Measurements from ENCODE around the gene GBA3.

The GBA3 gene

DNA sequence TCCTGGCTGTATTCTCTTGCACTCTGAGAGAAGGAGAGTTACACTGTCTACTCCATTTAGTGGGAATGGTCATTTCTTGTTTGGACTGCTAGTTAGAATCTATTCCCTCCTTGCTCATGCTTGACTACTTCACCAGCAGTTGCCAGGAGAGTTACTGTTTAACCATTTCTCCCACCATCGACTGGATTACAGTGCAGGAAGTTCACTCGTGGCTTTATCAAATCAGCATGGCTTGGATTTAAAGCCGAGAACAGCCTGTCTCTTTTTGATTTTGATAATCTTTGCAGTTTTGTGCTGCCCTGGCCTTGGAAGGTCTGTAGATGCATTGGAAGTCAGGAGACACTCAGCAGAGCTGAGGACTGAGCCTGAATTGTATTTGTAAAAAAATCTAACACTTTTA is 3.2 kb downstream of the GBA3 start:
- DNase-seq, result no peak

- no peak for DNase-seq
Measured at GRCh38 chr4:22703912-22704311, 11.2 kb downstream of the GBA3 start.

- DNase-seq, result no peak
Measured at GRCh38 chr4:22707390-22707789, 14.7 kb downstream of the GBA3 start.

- DNase-seq, result no peak
Measured at GRCh38 chr4:22708961-22709360, 16.2 kb downstream of the GBA3 start.

GRCh38 chr4:22712105-22712504 is 19.4 kb downstream of the GBA3 start:
- no peak for DNase-seq

DNA sequence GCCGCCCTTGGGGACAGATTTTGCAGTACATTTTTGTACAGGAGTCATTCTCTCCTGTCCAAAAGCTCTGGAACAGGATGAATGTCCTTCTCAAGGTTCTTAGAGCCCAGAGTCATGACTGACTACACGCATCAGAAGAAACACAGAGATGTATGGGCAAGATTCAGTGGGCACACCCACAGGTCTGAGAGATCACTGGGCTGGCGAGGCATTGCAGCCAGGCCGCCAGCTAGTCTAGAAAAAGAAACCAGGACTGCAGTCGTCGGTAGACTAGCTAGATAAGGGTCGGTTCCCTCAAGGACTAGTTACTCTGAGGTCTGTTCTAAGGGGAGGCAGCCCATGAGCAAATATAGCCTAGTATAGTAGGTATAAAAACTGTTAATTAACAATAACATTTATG is 19.8 kb downstream of the GBA3 start:
- no peak for DNase-seq

DNA sequence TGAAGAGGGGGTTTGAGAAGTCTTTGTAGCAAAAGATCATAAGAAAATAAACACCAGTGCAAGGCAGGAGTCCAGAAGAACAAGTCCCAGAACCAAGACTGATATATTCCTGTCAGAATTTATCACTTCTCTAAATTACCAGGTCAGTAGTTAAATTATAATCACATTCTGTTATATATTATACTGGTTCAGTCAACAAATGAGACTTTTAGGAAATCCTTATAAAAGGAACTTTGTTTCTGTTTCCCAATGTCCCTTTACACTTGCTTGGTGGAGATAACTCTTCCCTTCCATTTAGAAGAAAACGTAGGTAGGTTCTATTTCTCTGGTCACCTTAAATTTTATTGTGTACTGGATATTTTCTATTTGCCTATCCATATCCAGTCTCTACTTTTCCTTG is 21.1 kb downstream of the GBA3 start:
- DNase-seq, result no peak

GRCh38 chr4:22719218-22719617 is 26.5 kb downstream of the GBA3 start:
- DNase-seq, result no peak

DNA sequence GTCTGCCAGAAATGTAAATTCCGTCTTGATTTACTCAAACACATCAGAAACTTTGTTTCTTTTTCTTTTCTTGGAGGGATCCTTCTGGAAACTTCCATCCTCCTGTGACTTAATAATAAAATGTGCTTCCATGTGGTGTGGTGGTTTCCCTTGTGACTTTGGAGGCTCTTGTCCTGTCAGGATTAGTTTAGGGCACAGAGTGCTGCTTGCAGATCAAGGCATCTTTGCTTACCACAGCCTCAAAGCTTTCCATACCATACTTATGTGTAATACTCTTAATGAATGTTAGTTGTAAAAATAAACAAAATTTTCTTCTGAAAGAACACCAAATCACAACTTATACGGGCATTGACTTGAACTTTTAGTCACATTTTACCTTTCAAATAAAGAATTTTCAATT is 27.4 kb downstream of the GBA3 start:
- DNase-seq, result no peak

DNA sequence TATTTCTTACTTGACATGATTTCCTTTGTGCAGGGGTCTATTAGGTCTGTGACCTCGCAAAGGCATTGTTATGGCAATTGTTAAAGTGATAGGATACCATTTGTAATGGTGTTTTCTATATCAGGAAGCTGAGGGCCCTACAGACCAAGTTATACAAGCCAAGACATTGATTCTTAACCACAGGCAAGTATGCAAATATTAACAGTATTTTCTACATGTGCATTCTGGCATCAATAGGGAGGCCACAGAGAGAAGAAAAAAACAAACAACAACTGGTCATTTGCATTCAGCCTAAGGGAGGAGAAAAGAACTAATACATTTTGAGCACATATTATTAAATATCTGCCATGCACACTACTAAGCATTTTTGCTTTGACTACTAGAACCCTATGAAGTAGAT is 28.5 kb downstream of the GBA3 start:
- DNase-seq, result no peak

DNA sequence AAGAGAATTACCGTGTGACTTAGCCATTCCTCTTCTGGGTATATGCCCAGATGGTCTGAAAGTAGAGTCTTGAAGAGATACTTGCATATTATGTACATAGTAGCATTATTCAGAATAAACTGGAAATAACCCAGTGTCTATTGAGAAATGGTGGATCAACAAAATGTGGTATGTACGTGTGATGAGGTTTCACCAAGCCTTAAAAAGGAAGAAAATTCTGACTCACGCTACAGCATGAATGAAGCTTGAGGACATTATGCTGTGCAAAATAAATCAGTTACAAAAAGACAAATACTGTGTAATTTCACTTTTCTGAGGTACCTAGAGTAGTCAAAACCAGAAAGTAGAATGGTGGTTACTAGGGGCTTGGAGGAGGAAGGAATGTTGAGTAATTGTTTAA is 37.3 kb downstream of the GBA3 start:
- no peak for DNase-seq

GRCh38 chr4:22733816-22734215 is 41.1 kb downstream of the GBA3 start:
- DNase-seq, result no peak

- DNase-seq, result no peak
Measured at GRCh38 chr4:22736912-22737311, 44.2 kb downstream of the GBA3 start.

DNA sequence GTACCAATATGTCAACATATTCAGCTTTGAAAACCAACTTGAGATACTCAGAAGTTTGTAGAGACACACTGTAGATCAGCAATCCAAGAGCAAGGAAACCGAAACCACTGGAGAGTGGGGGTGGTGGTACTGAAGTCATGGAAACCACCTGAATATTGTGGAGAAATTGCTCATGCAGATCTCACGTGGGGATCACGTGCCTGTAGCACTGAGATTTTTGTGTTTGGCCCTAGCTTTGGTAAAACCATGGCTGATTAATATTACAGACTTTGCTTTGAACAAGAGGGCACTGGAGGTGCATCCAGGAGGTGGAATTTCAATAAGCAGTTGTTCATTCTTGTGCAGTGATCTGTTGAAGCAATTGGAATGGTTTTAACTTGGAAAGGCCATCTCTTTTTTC is 47.2 kb downstream of the GBA3 start:
- DNase-seq, result no peak

- no peak for DNase-seq
Measured at GRCh38 chr4:22741744-22742143, 49.0 kb downstream of the GBA3 start.

DNA sequence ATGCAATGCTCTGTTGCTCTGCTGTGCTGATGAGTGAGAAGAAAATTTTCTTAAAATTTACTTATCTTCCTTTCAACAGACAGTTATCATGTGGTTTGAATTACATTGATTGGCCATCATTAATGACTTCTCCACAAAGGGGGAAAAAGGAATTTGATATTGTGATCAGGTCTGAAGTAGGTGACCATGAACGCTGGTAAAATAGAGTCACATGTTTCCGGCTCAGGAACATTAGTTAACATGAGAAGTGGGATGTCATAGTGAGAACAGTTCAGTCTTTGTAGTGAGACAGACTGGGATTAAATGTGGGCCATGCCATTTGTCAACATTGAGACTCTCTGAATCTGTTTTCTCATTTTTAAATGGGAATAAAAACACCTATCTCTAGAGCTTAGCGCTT is 50.6 kb downstream of the GBA3 start:
- DNase-seq, result no peak

DNA sequence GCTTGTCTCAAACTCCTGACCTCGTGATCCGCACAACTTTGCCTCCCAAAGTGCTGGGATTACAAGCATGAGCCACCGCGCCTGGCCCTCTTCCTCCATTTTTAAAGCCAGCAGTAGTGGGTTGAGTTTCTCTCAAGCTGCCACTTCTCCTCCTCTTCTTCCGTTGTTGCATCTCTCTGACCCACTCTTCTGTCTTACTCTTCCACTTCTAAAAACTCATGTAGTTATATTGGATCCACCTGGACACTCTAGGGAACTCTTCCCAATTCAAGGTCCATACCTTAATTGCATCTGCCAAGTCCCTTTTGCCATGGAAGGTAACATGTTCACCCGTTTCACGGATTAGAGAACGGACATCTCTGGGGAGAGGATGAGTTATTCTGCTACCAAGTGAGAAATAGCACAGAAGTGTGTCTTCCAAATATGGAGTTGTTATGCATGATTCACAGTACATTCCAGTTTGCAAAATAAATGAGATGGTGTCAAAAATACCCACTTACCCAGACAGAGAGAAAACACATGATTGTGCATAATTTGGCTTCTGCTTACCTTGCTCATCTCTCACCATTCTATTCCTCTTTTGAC is 51.8 kb downstream of the GBA3 start:
- DNase-seq, result no peak

- DNase-seq, result no peak
Measured at GRCh38 chr4:22745234-22745633, 52.5 kb downstream of the GBA3 start.

DNA sequence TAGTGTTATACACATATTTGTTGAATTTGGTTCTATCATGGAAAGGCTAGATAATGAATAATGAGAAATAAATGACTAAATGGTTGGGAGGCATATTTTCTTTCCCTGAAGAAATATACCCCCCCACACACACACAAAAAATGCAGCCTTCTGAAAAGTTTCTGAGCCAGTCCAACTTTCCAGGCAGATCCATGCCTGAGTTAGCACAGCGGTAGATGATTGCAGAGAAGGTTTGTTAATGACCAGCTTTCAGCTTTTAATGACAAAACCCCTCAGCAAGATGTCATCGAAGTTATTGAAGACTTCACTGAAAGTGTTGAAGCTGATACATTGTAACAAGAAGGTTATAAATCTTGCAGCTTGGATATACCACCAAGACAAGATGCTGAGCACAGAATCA is 61.4 kb downstream of the GBA3 start:
- no peak for DNase-seq

DNA sequence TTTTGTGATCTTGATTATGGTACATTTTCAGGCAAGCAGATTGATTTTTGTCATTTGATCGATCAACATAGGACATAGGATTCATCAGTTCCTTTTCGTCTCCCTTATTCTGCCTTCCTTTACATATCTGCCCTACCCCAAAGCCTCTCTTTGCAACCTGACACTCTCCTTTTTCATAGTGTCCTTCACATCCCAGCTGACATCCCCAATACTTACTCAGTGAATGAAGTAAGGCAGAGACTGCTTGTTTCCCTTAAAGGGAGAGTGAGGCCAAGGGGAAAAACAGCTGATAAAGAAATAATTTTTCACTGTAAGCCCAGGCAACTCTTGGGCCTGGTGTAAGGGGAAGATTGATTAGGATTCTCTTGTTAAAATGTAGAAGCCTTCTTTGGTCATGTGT is 69.8 kb downstream of the GBA3 start:
- DNase-seq, result no peak

DNA sequence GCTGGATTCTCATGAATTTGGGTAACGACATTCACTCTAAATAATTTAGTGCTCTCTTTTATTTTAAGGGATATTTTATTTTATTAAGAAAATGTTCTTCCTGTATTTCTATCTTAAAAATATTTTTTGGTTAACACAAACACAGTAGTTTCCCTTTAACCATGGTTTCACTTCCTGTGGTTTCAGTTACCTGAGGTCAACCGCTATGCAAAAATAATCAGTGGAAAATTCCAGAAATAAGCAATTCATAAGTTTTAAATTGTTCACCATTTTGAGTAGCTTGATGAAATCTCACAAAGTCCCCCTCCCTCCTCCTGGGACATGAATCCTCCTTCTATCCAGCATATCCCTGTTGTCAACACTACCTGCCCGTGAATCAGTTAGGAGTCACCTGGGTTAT is 71.4 kb downstream of the GBA3 start:
- DNase-seq, result no peak

- no peak for DNase-seq
Measured at GRCh38 chr4:22766068-22766467, 73.3 kb downstream of the GBA3 start.

GRCh38 chr4:22778547-22779163 is 85.9 kb downstream of the GBA3 start:
- DNase-seq, result no peak

- DNase-seq, result no peak
Measured at GRCh38 chr4:22780317-22780716, 87.6 kb downstream of the GBA3 start.

DNA sequence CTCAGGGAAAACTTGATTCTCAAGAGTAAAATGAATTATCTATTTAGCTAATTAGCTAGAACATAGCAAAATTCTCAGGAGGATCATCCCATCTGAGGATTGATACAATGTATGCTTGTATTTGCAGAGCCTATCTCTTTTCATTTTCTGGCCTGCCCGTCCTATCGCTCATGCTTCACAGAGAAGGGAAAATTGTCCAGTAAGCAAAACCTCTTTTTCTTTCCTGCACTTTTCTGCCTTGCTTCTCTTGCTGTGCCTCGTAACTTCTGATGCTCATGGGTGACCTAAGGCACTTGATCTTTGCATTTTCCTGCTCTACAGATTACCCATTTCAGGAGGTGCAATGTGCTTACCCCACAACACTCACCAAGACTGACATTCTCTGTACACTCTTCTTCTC is 88.1 kb downstream of the GBA3 start:
- no peak for DNase-seq
